22Rv1 (cell line): Measurements from ENCODE around the gene PACSIN1.

Experiments used
- H3K27ac ChIP-seq: fragments of 450-650 bp; 2 replicates; pipeline ENCODE4 v1.5.1; 2017
- ZFX ChIP-seq: fragments of 450-650 bp; IDR thresholded peaks from 2 replicates; pipeline ENCODE4 v1.6.1; 2017; ENCODE audit warnings: antibody characterized with exemption, borderline replicate concordance
- TF ChIP-seq, protein P1 (sequence below): fragments of 450-650 bp; IDR thresholded peaks from 2 replicates; pipeline ENCODE4 v1.5.1; 2017; ENCODE audit warnings: mild to moderate bottlenecking

PACSIN1 gene

GRCh38 chr6:34441526-34441925 lies 24.4 kb upstream of the PACSIN1 start:
- no peak overlapping the region for H3K27ac ChIP-seq

GRCh38 chr6:34445313-34445860 lies 20.5 kb upstream of the PACSIN1 start:
- no peak for TF ChIP-seq ZFX
- TF ChIP-seq, protein P1, sequence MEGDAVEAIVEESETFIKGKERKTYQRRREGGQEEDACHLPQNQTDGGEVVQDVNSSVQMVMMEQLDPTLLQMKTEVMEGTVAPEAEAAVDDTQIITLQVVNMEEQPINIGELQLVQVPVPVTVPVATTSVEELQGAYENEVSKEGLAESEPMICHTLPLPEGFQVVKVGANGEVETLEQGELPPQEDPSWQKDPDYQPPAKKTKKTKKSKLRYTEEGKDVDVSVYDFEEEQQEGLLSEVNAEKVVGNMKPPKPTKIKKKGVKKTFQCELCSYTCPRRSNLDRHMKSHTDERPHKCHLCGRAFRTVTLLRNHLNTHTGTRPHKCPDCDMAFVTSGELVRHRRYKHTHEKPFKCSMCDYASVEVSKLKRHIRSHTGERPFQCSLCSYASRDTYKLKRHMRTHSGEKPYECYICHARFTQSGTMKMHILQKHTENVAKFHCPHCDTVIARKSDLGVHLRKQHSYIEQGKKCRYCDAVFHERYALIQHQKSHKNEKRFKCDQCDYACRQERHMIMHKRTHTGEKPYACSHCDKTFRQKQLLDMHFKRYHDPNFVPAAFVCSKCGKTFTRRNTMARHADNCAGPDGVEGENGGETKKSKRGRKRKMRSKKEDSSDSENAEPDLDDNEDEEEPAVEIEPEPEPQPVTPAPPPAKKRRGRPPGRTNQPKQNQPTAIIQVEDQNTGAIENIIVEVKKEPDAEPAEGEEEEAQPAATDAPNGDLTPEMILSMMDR = no peak
- H3K27ac ChIP-seq = no peak overlapping the region

More at GRCh38 chr6:34441526-34441925, 24.4 kb upstream of the PACSIN1 start:
- TF ChIP-seq, protein P1 = no peak
- no peak for TF ChIP-seq ZFX

DNA sequence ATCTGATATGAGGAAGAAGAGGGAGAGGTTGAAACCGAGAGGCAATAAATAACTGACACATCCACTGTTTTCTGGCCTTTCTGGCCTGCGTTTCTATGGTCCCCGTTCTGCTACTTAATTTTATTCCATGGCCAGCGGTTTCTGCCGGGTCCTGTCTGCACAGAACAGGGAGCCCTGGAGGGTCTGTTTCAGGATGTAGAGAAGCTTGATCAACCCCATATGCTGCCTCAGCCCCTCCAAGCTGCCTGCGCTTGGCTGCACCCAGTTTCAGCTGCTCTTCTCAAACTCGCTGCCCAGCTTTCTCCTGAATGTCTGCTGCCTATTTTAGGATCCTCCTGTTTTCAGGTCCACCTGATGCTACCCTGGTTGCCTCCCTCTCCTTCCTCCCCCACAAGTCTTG lies 18.5 kb upstream of the PACSIN1 start:
- no peak overlapping the region for H3K27ac ChIP-seq
- no peak for TF ChIP-seq ZFX
- TF ChIP-seq, protein P1 = no peak

GRCh38 chr6:34447910-34448309 lies 18.0 kb upstream of the PACSIN1 start:
- H3K27ac ChIP-seq = no peak overlapping the region
- TF ChIP-seq, protein P1 = no peak
- TF ChIP-seq ZFX = no peak

GRCh38 chr6:34451192-34451591 lies 14.7 kb upstream of the PACSIN1 start:
- H3K27ac ChIP-seq = no peak overlapping the region
- no peak for TF ChIP-seq ZFX
- TF ChIP-seq, protein P1 = no peak

DNA sequence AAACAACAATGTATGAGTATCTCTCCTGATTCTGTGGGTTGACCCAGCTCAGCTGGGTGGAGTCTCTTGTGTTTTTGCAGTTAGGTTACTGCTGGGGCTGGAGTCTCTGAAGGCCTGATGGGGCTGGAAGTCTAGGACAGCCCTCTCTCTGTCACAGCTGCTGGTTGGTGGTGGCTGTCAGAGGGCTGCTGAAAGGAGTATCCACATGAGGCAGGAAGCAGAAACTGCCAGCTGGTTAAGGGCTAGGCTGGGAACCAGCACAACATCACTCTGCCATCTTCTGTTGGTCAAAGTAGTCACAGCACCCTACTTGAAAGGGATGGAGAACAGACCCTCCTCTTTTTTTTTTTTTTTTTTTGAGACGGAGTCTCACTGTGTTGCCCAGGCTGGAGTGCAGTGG lies 10.0 kb upstream of the PACSIN1 start:
- TF ChIP-seq ZFX = no peak
- TF ChIP-seq, protein P1 = no peak
- no peak overlapping the region for H3K27ac ChIP-seq

DNA sequence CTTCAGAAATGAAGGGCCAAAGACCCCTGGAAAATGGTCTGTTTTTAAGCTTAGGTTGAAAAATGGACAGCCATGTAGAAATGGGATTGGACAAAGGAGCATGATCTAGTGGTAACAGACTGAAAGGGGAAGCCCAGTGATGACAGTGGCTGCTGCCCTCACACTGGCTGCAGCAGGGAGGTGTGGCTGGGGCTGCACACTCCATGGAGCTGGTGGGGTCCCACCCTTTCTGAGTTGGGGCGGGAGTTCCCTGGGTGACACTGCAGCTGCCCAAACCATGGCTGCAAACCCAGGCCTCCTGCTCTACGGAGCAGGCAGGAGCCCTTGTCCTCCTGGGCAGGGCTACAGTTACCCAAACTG lies 8.5 kb upstream of the PACSIN1 start:
- H3K27ac ChIP-seq = no peak overlapping the region
- TF ChIP-seq, protein P1 = no peak
- no peak for TF ChIP-seq ZFX
